GM18498 (cell line): ENCODE data around the gene CIB4.
"Not testable (repeated sequence)": the region's sequence is repeated elsewhere in the genome, so short reads cannot be mapped to it uniquely, and the experiment has no call there.

Experiments
- ATAC-seq: cut with Tn5 transposase; IDR thresholded peaks from one replicate; pipeline ENCODE4 v1.9.1; 2021; ENCODE audit warnings: mild to moderate bottlenecking, moderate library complexity; ENCODE audit not compliant: unreplicated experiment

The CIB4 gene

DNA sequence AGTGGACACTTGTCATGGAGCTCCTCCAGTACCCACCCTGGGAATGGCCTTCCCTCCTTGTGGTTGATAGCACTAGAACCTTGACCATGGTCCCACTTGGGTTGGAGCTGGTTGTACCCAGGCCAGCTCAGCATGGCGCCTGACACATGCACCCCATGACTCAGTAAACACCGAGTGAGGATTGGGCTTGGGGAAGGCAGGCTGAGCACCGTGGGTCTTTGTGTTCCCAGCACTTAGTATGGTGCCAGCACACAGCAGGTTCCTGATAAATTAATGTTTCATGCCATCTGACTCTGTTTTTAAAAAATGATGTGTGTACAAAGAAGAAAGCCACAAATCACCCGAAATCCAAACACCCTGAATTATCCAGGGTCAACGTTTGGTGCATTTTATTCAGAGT, 69.8 kb downstream of the CIB4 start:
- no peak for ATAC-seq

DNA sequence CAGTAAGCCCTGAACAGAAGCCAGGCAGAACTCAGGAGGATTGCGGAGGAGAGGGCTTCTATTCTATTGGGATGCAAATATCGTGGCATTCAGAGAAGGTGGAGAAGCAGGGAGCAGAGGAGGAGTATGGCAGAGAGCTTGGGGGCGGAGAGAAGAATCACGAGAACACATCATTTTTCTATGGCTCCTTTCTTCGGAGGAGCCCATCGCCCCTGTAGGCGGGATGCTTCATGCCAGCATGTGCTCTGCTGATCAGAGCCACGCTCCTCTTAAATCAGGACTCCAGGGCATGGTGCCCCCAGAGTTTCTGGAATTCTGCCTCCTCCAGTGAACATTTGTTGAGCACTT, 71.1 kb downstream of the CIB4 start:
- no peak for ATAC-seq

DNA sequence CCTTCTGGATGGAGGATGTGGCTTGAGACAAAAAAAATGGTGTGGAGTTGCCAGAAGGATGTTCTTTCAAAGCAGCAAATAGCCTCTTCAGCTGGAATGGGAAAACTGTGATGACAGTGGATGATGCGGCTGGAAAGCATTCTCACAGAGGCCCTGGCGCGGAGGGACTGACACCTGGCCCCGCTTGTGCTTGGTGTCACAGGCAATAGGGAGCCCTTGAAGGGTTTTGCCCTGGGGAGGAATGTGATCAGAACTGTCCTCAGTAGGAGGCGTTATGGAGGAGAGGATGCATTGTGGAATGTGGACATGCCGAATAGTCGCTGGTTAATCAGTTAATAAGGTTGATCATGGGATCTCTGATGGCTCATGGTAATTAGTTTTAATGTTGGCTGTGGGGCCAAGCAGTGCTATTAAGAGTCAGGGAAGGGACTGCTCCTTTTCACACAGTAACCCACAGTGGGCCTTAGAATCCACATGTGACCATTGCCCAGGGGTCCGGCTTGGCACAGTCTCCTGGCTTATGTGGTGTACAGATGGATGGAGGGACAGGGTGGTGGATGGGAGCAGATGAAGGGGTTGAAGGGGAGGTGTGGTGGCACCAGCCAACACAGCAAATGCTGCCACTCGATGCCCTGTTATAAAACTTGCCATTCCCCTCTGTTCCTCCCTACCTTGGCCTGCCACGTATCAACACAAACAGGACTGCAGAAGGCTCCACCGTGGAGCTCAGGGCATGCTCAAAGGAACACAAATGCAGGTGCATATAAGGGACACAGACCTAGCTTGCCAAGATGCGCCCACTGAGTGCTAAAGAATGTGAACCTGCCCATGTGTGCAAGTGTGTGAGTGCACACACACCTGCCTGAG, 71.7 kb downstream of the CIB4 start:
- no peak for ATAC-seq

DNA sequence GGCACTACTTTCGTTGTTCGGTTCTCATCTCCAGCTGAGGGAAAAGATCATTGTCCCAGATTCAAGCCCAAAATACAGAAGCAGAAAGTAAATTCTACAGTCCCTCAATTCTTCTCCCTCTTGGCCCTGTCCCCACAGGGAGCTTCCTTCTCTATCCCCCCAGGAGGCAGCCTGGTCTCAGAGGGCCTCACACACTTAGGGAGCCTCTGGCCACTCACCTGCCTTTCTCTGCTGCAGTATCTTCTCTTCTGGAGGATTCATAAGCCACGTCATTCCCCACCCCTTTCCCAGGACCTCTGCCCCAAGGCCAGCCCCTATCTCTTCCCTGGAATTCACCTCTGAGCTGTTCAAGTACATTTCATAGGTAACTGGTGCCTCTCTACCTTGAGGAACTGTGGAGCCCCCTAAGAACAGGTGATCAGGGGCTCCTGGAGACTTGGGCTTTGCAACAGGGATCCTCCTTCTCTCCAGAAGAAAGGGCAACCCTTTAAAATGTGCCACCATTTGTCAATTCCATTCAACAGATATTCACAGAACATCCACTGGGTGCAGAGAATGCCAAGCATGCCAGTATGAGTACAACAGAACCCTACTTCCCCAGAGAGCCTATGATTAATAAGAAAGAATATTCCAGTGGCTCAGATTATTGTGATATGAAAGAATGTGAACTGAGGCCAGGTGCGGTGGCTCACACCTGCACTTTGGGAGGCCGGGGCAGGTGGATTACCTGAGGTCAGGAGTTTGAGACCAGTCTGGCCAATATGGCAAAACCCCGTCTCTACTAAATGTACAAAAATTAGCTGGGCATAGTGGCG, 72.9 kb downstream of the CIB4 start:
- no peak for ATAC-seq

DNA sequence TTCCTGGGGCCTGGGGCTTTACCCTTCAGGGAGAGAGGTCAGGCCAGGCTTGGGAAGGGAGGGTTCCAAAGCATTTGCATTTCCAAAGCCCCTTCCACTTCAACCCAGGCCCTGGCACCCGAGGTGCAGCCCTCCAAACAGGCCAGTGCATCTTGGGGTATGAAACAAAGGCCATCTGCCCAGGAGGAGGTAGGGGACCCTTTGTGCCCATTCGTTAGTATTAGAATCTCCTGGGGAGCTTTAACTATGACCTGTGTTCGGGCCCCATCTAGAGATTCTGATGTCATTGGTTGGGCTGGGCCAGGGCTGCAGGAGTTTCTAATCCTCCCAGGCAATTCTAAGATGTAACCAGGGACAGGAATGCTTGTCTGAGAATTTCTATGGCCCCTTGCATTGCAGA, 73.6 kb downstream of the CIB4 start:
- ATAC-seq: no peak

DNA sequence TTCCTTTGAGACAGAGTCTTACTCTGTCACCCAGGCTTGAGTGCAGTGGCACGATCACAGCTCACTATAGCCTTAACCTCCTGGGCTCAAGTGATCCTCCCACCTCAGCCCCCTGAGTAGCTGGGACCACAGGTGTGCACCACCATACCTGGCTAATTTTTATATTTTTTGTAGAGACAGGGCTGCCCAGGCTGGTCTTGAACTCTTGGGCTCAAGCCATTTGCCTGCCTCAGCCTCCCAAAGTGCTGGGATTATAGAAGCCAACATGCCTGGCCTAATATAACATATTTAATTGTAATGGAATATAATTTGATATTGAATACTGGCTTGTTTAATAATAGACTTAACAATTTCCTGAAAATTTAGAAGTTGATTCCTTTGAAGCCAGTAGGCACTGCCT, 74.4 kb downstream of the CIB4 start:
- not testable (repeated sequence) for ATAC-seq

DNA sequence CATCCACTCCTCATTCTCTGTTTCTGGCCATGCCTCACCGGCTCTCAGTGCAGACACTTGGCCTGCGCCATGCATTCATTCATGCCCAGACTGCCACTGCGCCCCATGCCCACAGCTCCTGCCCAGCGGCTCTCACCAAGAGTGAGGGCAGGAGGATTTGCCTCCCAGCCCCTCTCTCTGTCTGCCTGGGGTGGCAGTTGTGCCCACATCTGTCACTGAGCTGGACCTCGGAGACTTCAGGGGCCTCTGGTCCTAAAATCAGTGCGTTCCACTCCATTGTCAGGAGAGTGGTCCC, 75.1 kb downstream of the CIB4 start:
- no peak for ATAC-seq

DNA sequence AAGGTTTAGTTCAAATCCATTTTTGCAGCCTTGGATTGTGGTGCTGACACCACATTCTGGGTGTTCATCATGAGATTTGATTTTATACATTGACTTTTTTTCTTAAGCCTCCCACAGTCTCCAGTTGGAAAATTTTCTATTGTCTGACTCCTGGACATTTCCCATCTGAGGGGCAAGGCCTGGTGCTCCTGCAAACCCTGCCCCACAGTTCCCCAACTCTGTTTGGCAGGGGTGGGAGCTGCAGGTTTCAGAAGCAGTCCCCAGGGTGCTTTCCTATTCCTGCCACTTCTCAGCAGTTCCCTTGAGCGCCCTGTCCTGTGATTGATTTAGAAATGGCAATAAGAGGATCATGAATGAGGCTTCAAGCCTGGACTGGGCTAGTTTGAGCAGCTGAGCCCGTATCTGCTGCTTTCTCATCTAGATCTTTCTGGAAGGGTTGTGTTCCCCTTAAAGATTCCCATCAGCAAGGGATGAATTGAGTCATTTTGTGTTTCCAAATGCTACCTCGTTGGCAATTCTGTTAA, 77.0 kb downstream of the CIB4 start:
- no peak for ATAC-seq

DNA sequence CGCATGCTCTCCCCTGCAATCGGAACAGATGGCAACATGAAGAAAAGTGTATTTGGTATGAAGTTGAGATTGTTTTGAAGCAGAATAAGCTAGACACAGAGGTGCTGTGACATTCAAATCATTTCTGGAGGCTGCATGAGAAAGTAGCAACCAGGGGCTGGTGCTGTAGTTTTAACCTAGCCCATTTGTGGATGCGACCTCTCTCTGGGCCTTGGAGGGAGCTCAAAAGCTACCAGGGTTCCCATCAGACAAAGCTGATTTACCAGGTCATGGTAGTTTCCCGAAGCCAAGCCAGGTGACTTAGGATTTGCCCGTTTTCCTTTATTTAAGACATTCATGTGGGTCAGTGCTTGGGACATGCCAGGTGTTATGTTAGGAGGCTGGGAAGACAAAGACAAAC, 77.5 kb downstream of the CIB4 start:
- no peak for ATAC-seq

DNA sequence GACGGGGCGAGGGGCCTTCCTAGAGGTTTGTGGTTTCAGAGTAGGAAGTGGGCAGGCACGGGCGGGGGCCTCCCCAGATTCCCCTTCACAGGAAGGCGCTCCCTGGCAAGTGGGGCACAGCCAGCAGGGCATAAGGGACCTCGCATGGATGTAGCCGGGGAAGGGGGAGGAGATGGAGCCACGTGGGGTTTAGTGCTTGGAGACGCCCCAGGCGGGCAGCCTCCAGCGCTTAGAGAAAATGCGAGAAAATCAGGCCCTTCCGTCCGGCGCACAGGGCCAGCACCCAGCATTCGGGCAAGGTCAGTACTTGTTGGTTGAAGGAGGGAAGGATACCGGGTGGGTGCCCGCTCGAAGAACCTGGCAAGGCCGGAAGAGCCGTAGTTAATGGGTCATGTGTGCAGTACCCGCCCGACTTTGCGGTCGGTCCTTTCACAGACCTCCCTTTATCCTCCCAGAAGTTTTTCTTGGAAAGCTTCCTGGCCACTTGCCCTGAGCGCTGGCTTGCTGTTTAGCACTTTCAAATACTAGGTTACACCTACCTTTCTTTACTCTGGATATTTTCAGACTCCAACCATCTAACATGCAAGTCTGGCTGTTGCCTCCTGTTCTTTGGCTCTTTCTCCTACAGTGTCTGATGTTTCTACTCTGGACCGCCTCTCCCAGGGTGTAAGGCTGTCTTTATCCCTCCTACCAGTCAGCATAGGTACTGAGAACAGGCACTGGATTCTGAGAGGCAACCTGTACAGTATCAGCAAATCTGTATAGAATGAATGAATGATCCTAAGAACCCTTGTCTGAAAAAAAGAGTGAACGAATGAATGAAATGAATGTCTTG, 78.1 kb downstream of the CIB4 start:
- no peak for ATAC-seq

DNA sequence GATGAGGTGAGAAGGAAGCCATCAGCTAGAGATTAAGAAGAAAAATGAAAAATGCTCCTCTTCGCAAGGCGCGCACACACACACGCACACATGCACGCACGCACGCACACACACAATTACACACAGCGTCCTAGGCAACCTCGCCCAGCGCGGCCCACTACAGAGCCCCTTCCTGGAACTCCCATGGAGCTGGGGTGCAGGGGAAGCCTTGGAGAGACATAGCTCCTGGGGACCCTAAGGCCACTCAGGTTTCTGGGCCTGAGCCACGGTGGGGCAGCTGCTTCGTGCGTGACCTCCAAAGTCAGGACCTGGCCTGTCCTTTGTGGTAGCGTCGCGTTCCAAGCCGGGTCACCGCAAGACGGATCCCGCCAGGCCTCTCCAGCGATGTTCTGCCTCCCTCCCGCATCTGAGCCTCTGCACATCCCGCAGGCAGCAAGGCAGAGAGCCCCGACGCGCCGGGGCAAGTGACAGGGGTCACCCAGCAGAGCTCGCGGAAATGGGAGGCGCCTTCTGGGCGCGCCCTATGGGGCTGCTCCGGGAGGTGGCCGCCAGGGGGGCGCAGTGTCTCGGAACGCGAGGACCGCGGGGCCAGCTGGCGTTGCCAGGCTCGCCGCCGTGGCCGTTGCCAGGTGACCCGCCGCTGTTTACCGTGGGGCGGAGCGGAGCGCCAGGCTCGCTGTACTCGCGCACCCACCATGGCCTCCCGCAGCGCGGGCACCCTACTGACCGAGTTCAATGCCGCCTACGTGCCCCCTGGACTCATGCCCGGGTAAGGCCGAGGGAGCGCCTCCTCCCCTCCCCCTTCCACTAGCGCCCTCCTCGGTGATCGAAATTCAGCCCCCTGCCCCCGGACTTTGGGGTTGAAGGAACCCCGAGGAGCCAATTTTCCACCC, 79.0 kb downstream of the CIB4 start:
- no peak for ATAC-seq

DNA sequence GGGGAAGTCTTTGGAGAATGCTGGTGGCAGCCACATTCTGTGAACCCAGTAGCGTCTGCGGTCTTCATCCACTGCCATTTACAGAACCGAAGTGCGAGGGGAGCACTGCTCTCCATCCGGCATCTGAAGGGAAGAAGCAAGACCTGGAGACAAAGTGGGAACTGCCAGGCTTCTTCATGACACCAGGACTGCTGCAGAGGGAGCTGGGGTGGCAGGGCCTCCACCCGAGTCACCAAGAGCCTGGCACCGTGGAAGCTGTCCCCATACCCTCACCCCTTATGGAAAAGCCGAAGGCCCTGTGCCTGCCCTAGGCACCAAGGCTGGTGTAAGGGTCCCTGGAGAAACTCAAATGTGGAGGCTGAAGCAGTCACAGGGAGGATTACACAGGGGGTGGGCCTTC, 79.8 kb downstream of the CIB4 start:
- ATAC-seq: no peak

DNA sequence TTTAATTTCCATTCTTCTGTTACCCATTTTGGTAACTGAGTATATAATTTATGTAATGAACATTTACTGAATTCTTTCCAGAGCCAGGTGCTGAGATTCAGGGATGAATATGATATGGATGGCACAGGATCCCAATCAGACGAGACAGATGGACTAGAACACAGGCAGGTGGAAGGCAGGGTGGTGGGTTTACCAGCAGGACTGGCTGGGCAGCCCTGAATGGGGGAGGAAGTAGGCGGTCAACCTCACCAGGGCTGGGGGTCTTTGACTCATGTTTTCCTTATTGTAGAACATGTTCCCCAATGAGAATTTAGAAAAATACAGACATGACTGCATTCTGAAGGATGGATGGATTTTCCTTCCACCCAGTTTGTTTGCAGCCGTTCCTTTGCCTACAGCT, 80.3 kb downstream of the CIB4 start:
- no peak for ATAC-seq

DNA sequence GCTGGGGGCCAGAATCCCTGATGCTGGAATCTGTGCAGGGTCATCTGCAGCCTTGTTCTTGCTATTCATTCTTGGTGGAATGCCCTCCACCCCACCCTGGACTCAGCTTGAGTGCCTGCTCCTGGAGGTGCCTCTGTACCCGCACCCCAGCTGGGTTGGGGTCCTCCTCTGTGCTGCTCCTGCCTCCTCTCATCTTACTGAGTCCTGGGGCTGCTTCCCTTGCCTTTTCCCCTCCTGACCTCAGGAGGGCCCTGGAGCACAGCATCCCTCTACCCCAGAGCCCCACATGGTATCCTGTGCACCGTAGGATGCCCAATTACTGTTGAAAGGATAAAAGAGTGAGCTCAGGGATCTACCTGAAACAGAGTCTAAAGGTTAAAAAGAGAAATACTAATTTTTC, 81.6 kb downstream of the CIB4 start:
- no peak for ATAC-seq

DNA sequence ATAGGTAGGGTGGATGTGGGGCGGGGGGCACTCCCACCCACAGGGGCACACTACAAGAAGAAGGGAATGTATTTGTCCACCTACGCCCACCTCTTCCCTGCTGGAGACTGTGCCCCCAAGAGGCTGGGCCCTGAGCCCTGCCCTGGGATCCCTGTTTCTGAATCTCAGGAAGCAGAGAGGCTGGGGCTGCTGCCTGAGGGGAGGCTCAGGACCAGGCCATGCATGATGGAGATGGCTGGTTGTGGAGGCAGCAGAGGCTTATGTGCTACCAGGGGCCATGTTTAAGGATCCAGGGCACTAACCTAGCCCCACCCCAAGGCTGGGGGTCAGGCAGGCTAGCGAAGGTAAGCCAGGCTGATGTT, 82.1 kb downstream of the CIB4 start:
- ATAC-seq: no peak

DNA sequence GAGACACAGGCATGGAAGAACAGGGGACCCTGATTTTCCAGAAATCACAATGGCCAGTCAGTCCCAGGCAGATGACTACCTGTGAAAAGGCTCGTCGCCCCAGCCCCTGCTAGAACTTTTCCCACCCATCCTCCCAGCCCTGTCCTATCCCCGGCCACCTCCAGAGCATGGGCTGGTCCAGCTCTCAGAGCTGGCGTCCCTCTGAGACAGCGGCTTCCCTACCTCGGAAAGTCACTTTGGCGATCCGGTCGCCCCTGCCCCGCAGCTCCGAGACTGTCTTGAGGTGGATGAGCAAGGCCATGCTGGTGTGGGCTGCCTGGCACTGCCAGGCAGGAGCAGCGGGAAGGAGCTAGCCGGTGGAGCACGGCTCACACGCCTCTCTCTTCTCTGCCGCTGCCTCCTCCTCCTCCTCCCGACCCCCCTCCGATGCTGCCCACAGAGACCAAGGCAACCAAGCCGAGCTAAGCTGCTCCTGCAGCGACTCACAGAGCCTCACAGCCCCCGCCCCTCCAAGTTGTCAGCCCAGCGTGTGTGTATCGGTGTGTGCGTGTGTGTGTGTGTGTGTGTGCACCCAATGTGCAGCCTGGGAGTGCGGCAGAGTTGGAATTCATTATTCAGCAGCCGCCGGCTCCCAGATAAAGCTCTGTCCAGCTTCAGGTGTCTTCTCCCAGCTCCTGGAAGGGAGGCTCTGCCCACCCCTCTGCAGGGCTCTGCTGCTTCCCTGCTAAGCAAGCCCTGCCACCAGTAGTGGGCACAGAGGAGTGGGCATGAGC, 82.7 kb downstream of the CIB4 start:
- no peak for ATAC-seq

DNA sequence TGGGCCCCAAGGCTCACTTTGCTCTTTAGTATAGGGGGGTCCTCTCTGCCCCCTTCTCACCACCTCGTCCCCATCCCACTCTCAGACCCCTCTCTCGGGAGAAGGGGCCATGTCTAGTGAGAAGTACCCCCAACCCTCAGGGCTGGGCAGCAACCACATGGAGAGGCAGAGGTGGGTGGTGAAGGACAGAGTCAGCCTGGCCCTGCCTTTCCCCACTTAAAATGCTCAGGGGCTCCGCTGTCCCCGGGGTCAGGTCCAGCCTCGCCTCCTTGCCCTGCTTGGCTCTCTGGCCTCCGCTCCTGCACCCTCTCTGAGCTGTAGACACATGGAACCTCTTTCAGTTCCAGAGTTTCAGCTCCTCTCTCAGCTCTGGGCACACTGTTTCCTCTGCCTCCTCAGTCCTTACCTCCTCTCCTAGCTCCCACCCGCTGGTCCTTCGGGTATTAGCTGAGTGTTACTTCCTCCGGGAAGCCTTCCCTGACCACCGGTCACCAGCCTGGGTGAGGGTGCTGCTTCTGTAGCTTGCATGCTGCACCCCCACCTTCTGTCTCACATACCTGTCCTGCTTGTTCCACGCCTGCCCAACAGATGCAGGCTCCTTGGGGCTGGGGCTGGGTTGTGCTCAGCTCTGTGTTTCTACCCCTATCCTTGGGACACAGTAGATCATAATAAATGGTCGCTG, 83.8 kb downstream of the CIB4 start:
- no peak for ATAC-seq

DNA sequence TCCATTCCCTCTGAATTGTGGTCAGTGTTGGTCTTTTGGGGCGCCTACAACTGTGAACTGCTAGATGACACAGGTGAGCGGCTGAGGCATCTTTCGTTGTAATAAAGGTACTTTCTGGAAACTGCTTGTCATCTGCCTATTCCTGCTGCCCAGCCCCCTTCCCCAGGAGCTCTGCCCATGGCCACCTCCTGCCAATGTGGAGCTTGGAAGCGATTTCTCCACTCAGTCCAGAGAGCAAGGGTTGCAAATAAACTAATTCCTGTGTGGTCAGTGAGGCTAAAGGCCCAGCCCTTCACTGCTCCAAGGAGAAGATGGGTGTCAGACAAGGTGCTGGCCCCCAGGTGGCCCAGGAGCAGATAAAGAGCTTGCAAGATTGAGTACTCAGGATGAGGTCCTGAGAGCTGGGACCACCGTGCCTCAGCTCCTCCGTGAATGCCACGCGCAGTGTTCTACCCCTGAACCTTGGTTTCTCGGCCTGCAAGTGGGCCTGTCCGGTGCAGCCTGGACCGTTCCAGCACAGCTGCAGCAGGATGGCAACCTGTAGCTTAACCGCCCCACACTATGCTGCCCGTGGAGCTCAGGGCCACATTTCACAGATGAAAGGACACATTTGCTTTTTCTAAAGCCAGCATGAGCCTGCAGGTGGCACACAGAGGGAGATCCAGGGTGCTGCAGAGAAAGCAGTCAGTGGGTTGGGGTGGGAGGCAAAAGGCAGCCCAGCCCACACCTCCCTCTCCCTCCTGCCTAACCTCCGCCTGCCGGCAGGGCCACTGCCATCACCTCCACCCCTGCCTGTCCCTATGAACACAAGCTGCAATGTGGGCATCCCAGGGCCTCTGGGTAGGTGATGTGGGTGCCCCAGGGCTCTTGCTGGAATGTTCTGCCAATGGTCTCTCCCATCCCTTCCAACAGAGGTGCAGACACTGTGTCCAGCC, 84.6 kb downstream of the CIB4 start:
- no peak for ATAC-seq
